NCI-H187 (cell line): ENCODE results near the gene GSTO1.

Experiments used
- DNase-seq, 2 experiments: peaks; one replicate each; lab custom pipeline; 2025; lab: John Stamatoyannopoulos, UW

GSTO1 gene

GRCh38 chr10:104251443-104251842 is 3.2 kb upstream of the GSTO1 start:
- DNase-seq, result no peak

- DNase-seq, result no peak
Measured at GRCh38 chr10:104252368-104252767, 2.3 kb upstream of the GSTO1 start.

GRCh38 chr10:104253106-104253505 is 1.6 kb upstream of the GSTO1 start:
- no peak for DNase-seq

- DNase-seq, result no peak
Measured at GRCh38 chr10:104253606-104254410, 884 bp upstream of the GSTO1 start.

- no peak for DNase-seq
Measured at GRCh38 chr10:104255311-104255981, 754 bp downstream of the GSTO1 start.

- no peak for DNase-seq
Measured at GRCh38 chr10:104256335-104256961, 1.8 kb downstream of the GSTO1 start.

GRCh38 chr10:104257235-104257634 is 2.5 kb downstream of the GSTO1 start:
- no peak for DNase-seq

- DNase-seq, result no peak
Measured at GRCh38 chr10:104258209-104258608, 3.5 kb downstream of the GSTO1 start.

GRCh38 chr10:104259456-104259855 is 4.8 kb downstream of the GSTO1 start:
- no peak for DNase-seq

- DNase-seq, result no peak
Measured at GRCh38 chr10:104259999-104260774, 5.5 kb downstream of the GSTO1 start.

- no peak for DNase-seq
Measured at GRCh38 chr10:104260775-104261115, 6.1 kb downstream of the GSTO1 start.

GRCh38 chr10:104262055-104262454 is 7.4 kb downstream of the GSTO1 start:
- no peak for DNase-seq

GRCh38 chr10:104264783-104265182 is 10.1 kb downstream of the GSTO1 start:
- DNase-seq, result no peak

GRCh38 chr10:104267721-104268404 is 13.2 kb downstream of the GSTO1 start:
- DNase-seq, result no peak

GRCh38 chr10:104268405-104268712 is 13.7 kb downstream of the GSTO1 start:
- DNase-seq, result no peak

GRCh38 chr10:104268713-104269645 is 14.3 kb downstream of the GSTO1 start, which contains the start of gene GSTO2:
GSTO2 (plus strand) TSS chr10:104269184; CDS start chr10:104274916, 5,732 bp downstream.
- peak; percentile 54 to 94 for DNase-seq

- DNase-seq, result no peak
Measured at GRCh38 chr10:104273286-104273685, 18.6 kb downstream of the GSTO1 start.

- DNase-seq, result no peak
Measured at GRCh38 chr10:104273899-104274575, 19.3 kb downstream of the GSTO1 start.

- no peak for DNase-seq
Measured at GRCh38 chr10:104274762-104275721, 20.4 kb downstream of the GSTO1 start.
